Measurements from ENCODE around the gene CORO1C.

Gene CORO1C

DNA sequence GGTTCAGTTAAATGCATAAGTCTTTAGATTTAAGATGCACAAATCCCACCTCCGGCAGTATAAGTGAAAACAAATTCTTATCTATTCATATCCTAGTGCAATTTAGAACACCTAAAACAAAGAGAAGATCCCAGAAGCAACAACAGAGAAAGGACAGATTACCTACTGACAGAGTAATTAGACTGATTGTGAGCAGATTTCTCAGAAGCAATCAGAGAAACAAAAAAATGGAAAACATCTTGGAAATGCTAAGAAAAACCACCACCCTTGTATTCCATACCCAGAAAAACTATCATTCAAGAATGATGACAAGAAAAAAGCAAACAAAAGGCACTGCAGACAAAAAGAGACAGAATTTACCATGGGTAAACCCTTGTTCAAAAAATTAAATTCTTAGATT, 50.0 kb downstream of the CORO1C start:
- H3K4me3 ChIP-seq (ENCODE audit: low read depth, low read length): no peak overlapping the region
- H3K36me3 ChIP-seq (ENCODE audit: control insufficient read depth, insufficient read depth, low read length): no peaks in the 10 kb centered on the region
- no peaks in the 10 kb centered on the region for H3K9me3 ChIP-seq (ENCODE audit: control insufficient read depth, low read length)
- TF ChIP-seq, protein P1, sequence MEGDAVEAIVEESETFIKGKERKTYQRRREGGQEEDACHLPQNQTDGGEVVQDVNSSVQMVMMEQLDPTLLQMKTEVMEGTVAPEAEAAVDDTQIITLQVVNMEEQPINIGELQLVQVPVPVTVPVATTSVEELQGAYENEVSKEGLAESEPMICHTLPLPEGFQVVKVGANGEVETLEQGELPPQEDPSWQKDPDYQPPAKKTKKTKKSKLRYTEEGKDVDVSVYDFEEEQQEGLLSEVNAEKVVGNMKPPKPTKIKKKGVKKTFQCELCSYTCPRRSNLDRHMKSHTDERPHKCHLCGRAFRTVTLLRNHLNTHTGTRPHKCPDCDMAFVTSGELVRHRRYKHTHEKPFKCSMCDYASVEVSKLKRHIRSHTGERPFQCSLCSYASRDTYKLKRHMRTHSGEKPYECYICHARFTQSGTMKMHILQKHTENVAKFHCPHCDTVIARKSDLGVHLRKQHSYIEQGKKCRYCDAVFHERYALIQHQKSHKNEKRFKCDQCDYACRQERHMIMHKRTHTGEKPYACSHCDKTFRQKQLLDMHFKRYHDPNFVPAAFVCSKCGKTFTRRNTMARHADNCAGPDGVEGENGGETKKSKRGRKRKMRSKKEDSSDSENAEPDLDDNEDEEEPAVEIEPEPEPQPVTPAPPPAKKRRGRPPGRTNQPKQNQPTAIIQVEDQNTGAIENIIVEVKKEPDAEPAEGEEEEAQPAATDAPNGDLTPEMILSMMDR (IDR thresholded peaks at IDR 0.05): no peak
- peaks cover 39% of the 10 kb centered on the region for H3K79me2 ChIP-seq
- H3K9ac ChIP-seq: no peak overlapping the region
- H3K4me1 ChIP-seq: peaks cover 29% of the 10 kb centered on the region
- no peak overlapping the region for H2AFZ ChIP-seq
- no peaks in the 10 kb centered on the region for H3K27me3 ChIP-seq (ENCODE audit: control insufficient read depth, insufficient read depth, low read length)
- no peak overlapping the region for H3K4me2 ChIP-seq (ENCODE audit: low read length)
- no peak overlapping the region for H3K27ac ChIP-seq

DNA sequence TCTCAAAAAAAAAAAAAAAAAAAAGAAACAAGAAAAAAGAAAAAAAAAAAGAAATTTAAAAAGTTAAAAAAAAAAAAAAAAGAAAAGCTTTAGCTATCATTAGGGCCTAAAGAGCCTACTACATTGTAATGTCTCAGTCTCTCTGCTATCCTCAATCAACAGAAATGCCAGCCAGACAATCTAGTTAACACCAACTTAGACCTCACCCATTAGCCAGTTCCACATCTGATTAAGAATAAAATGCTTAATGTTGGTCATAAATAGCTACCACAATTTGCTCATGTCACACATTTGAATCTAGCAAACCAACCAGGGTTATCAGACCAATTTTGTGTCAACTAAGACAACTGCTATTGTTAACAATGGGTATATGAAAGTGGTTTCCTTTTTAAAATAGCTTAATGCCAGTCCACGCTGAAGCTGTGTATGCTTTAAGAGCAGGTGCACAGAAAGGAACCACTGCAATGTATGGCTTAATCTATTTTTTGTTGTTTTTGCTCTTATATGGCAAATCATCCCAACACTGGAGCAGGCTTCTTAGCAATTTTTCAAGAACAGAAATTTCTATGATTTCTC, 52.1 kb downstream of the CORO1C start:
- Histone ChIP-seq H3K27me3 (ENCODE audit: control insufficient read depth, insufficient read depth, low read length) (no peaks in the 10 kb centered on the region), H2AFZ (no peak overlapping the region), H3K36me3 (ENCODE audit: control insufficient read depth, insufficient read depth, low read length) (no peaks in the 10 kb centered on the region), H3K9me3 (ENCODE audit: control insufficient read depth, low read length) (no peaks in the 10 kb centered on the region), H3K4me3 (ENCODE audit: low read depth, low read length) (no peak overlapping the region), H3K79me2 (peaks cover 34% of the 10 kb centered on the region), H3K9ac (no peak overlapping the region), H3K4me1 (peaks cover 21% of the 10 kb centered on the region), H3K4me2 (ENCODE audit: low read length) (no peak overlapping the region), H3K27ac (no peak overlapping the region)
- TF ChIP-seq, protein P1 (IDR thresholded peaks at IDR 0.05): no peak

DNA sequence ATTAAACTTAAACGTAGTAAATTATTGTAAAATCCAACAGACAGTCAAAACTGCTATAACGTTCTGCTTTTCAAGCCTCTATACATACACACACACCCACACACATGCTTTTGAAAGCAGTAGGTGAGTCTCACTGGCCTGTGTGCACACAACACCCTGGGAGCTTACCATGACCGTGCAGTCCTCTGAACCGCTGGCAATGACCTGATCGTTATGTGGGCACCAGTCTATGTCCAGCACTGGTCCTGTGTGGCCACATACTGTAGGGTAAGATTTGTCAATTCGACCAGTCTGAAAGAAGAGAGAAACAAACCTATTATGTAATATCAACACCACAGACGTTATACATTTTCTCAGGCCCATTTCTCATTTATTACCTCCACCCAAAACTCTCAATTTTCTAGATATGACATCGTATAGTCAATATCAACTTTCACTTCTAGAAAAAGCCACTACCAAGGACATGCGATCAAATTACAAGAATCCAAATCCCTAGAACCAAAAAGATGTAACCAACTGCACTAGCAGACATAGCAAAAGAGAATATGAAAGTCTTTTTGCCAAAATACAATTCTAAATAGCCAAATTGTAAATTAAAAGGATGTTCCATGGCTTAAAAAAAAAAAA, 53.1 kb downstream of the CORO1C start:
- H3K27me3 ChIP-seq (ENCODE audit: control insufficient read depth, insufficient read depth, low read length): no peaks in the 10 kb centered on the region
- H3K4me3 ChIP-seq (ENCODE audit: low read depth, low read length): no peak overlapping the region
- no peak overlapping the region for H3K4me2 ChIP-seq (ENCODE audit: low read length)
- H3K27ac ChIP-seq: peak overlapping the region; percentile 30
- peaks cover 16% of the 10 kb centered on the region for H3K4me1 ChIP-seq
- no peak overlapping the region for H3K9ac ChIP-seq
- peaks cover 36% of the 10 kb centered on the region for H3K79me2 ChIP-seq
- H3K9me3 ChIP-seq (ENCODE audit: control insufficient read depth, low read length): no peaks in the 10 kb centered on the region
- H3K36me3 ChIP-seq (ENCODE audit: control insufficient read depth, insufficient read depth, low read length): no peaks in the 10 kb centered on the region
- H2AFZ ChIP-seq: no peak overlapping the region
- TF ChIP-seq, protein P1 (IDR thresholded peaks at IDR 0.05): no peak

DNA sequence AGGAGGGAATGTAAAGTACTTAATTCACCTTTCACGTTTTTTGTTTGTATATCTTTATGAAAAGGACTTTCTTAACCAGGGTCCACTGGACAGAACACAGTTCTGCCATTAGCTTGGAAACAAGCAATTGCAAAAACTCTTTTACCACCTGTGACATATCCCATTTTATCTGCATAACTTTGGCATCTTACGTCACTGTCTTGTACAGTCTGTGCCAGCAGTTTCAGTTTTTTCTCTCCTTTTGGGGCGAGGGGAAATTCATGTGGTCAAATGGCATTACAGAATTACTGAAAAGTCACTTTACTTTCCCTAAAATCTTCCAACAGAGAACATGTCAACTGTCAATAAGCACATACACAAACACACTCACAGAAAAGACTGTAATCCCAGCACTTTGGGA, 53.9 kb downstream of the CORO1C start:
- Histone ChIP-seq H3K4me2 (ENCODE audit: low read length) (no peak overlapping the region), H3K4me3 (ENCODE audit: low read depth, low read length) (no peak overlapping the region), H3K79me2 (peaks cover 37% of the 10 kb centered on the region), H3K9ac (no peak overlapping the region), H3K4me1 (peaks cover 16% of the 10 kb centered on the region), H2AFZ (no peak overlapping the region), H3K27ac (no peak overlapping the region), H3K27me3 (ENCODE audit: control insufficient read depth, insufficient read depth, low read length) (no peaks in the 10 kb centered on the region), H3K9me3 (ENCODE audit: control insufficient read depth, low read length) (no peaks in the 10 kb centered on the region), H3K36me3 (ENCODE audit: control insufficient read depth, insufficient read depth, low read length) (no peaks in the 10 kb centered on the region)
- TF ChIP-seq, protein P1 (IDR thresholded peaks at IDR 0.05): no peak

DNA sequence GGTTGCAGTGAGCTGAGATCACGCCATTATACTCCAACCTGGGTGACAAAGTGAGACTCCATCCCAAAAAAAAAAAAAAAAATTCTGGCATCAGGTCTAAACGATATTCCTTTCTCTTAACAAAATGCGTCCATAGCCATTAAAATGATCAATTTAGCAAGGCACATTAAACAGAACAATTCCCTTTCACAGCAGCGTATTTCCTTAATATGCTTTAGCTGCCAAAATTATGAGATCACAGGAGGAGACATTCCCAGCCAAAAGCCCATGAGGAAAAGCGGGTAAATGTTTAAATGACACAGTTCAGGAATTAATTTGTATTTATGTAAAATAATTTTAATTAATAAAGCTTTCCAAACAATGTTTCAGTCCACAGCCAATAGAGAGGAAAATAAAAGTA, 54.6 kb downstream of the CORO1C start:
- Histone ChIP-seq H3K9ac (no peak overlapping the region), H3K27me3 (ENCODE audit: control insufficient read depth, insufficient read depth, low read length) (no peaks in the 10 kb centered on the region), H3K79me2 (peaks cover 44% of the 10 kb centered on the region), H2AFZ (no peak overlapping the region), H3K9me3 (ENCODE audit: control insufficient read depth, low read length) (no peaks in the 10 kb centered on the region), H3K4me2 (ENCODE audit: low read length) (no peak overlapping the region), H3K4me3 (ENCODE audit: low read depth, low read length) (no peak overlapping the region), H3K36me3 (ENCODE audit: control insufficient read depth, insufficient read depth, low read length) (no peaks in the 10 kb centered on the region), H3K4me1 (peaks cover 13% of the 10 kb centered on the region), H3K27ac (no peak overlapping the region)
- TF ChIP-seq, protein P1 (IDR thresholded peaks at IDR 0.05): no peak

Data from parathyroid adenoma (tissue), 2 donors.